ENCODE results near the gene PITX1.
"Not testable (repeated sequence)": the region's sequence is repeated elsewhere in the genome, so short reads cannot be mapped to it uniquely, and the experiment has no call there.

The PITX1 gene

DNA sequence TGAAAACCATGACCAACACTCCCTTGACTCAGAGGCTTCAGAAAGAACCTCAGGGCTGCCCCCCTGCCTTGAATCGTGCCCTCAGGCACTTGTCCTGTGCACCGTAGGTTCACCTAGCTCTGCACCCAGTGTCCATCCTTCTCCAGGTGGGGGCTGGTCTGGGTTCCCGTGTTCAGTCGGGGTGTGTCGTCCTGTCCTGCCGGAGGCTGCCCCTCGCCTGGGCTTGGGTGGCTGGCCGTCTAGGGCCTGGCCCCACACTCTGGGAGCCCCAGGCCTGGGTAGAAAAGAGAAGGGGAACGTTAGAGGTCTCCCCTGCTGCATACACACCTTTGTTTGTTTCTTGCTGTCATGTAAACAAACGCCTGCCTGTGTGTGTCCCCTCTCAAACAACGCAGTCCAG is 37.0 kb downstream of the PITX1 start:
- Histone ChIP-seq H3K9me3 (no peaks in the 10 kb centered on the region), H3K4me1 (no peaks in the 10 kb centered on the region), H3K4me3 (ENCODE audit: low read depth, low read length) (no peak overlapping the region), H3K27me3 (no peaks in the 10 kb centered on the region), H3K36me3 (no peaks in the 10 kb centered on the region)
- DNase-seq, result no peak
- TF ChIP-seq, protein P1, sequence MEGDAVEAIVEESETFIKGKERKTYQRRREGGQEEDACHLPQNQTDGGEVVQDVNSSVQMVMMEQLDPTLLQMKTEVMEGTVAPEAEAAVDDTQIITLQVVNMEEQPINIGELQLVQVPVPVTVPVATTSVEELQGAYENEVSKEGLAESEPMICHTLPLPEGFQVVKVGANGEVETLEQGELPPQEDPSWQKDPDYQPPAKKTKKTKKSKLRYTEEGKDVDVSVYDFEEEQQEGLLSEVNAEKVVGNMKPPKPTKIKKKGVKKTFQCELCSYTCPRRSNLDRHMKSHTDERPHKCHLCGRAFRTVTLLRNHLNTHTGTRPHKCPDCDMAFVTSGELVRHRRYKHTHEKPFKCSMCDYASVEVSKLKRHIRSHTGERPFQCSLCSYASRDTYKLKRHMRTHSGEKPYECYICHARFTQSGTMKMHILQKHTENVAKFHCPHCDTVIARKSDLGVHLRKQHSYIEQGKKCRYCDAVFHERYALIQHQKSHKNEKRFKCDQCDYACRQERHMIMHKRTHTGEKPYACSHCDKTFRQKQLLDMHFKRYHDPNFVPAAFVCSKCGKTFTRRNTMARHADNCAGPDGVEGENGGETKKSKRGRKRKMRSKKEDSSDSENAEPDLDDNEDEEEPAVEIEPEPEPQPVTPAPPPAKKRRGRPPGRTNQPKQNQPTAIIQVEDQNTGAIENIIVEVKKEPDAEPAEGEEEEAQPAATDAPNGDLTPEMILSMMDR (IDR thresholded peaks at IDR 0.05; ENCODE audit: low read depth, low read length), result no peak

GRCh38 chr5:134995850-134996402 is 38.1 kb downstream of the PITX1 start:
- Histone ChIP-seq H3K9me3 (no peaks in the 10 kb centered on the region), H3K27me3 (no peaks in the 10 kb centered on the region), H3K36me3 (no peaks in the 10 kb centered on the region), H3K4me3 (ENCODE audit: low read depth, low read length) (no peak overlapping the region), H3K4me1 (no peaks in the 10 kb centered on the region)
- TF ChIP-seq, protein P1 (IDR thresholded peaks at IDR 0.05; ENCODE audit: low read depth, low read length), result no peak
- no peak for DNase-seq

DNA sequence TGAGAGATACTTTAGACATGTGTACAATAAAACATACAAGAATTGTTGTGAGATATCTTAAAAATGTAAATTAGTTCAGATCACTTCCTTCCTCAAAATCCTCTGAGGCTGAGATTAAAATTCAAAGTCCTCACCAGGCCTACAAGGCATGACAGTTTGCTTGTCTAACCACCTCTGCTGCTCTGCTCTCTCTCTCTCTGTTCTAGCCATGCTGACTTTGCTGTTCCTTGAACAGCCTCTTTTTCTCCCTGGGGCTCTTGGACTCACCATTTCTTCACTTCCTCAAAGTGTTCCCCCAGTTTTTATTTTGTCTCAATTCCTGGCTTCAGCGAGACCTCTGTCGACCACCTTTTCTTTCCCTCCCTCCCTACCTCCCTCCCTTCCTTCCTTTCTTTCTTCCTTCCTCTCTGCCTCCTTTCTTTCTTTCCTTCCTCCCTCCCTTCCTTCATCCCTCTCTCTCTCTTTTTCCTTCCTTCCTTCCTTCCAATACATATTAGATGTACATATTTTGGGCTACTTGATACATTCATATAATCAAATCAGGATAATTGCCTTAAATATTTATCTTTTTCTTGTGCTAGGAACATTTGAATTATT is 39.4 kb downstream of the PITX1 start:
- Histone ChIP-seq H3K4me1 (no peaks in the 10 kb centered on the region), H3K4me3 (ENCODE audit: low read depth, low read length) (no peak overlapping the region), H3K27me3 (no peaks in the 10 kb centered on the region), H3K36me3 (no peaks in the 10 kb centered on the region), H3K9me3 (no peaks in the 10 kb centered on the region)
- no peak for DNase-seq
- TF ChIP-seq, protein P1 (IDR thresholded peaks at IDR 0.05; ENCODE audit: low read depth, low read length), result no peak

- H3K27me3 ChIP-seq, result no peaks in the 10 kb centered on the region
- no peaks in the 10 kb centered on the region for H3K4me1 ChIP-seq
- H3K36me3 ChIP-seq, result no peaks in the 10 kb centered on the region
- no peaks in the 10 kb centered on the region for H3K9me3 ChIP-seq
- TF ChIP-seq, protein P1 (IDR thresholded peaks at IDR 0.05; ENCODE audit: low read depth, low read length), result no peak
- DNase-seq, result no peak
- H3K4me3 ChIP-seq (ENCODE audit: low read depth, low read length), result no peak overlapping the region
These were observed 40.9 kb downstream of the PITX1 start for GRCh38 chr5:134993161-134993560.

GRCh38 chr5:134992148-134992547 is 41.9 kb downstream of the PITX1 start:
- TF ChIP-seq, protein P1 (IDR thresholded peaks at IDR 0.05; ENCODE audit: low read depth, low read length), result no peak
- H3K9me3 ChIP-seq, result no peaks in the 10 kb centered on the region
- no peak for DNase-seq
- H3K4me1 ChIP-seq, result no peaks in the 10 kb centered on the region
- H3K27me3 ChIP-seq, result no peaks in the 10 kb centered on the region
- no peaks in the 10 kb centered on the region for H3K36me3 ChIP-seq
- no peak overlapping the region for H3K4me3 ChIP-seq (ENCODE audit: low read depth, low read length)

DNA sequence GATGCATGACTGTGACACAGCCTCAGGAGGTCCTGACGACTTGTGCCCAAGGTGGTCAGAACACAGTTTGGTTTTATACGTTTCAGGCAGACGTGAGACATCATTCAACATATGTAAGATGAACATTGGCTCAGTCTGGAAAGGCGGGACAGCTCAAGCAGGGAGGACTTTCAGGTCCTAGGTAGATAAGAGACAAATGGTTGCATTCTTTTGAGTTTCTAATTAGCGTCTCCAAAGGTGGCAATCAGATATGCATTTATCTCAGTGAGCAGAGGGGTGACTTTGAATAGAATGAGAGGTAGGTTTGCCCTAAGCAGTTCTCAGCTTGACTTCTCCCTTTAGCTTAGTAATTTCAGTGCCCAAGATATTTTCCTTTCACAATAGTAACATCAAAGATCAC is 43.8 kb downstream of the PITX1 start:
- not testable (repeated sequence) for H3K4me1 ChIP-seq; H3K4me3 ChIP-seq (ENCODE audit: low read depth, low read length); DNase-seq; H3K9me3 ChIP-seq; H3K27me3 ChIP-seq; H3K36me3 ChIP-seq
